AG04450 (cell line): ENCODE measurements around the gene SERPINB6. TPM values are rescaled to one million over a fixed set of nuclear protein-coding genes. Genes with fewer than 3 reads are reported as not detected.
A peak's percentile ranks its signal among the peaks of the same experiment; 100 is the strongest.

Experiments used
- CTCF ChIA-PET: fragments of 300-600, 350-600 bp; formaldehyde crosslinking; extraction: SDS; loops from one replicate; lab custom pipeline; 2022; ENCODE audit warnings: antibody characterized with exemption, inconsistent platforms; lab: Charles Lee
- POLR2A ChIA-PET: fragments of 350-600 bp; formaldehyde crosslinking; extraction: SDS; loops from one replicate; lab custom pipeline; 2021; ENCODE audit warnings: antibody characterized with exemption, inconsistent platforms; lab: Yijun Ruan, JAX
- DNase-seq: peaks from one replicate; pipeline ENCODE4 v3.0.0-alpha.2; 2011; ENCODE audit warnings: low read depth, low spot score
- H3K27ac ChIP-seq: one replicate; pipeline ENCODE4 v1.5.1; 2012; ENCODE audit warnings: low read depth, low read length, control low read depth
- H3K27me3 ChIP-seq: one replicate; pipeline ENCODE4 v1.6.0; 2012; ENCODE audit warnings: low read length; ENCODE audit not compliant: control insufficient read depth, insufficient read depth
- H3K4me3 ChIP-seq: 2 replicates; pipeline ENCODE4 v1.5.1; 2011; ENCODE audit warnings: mild to moderate bottlenecking, low read depth, low read length, control low read depth
- H3K9me3 ChIP-seq: 2 replicates; pipeline ENCODE4 v1.5.1; 2012; ENCODE audit warnings: low read length; ENCODE audit not compliant: control insufficient read depth, insufficient read depth
- CTCF ChIP-seq: IDR thresholded peaks from 2 replicates; pipeline ENCODE4 v1.5.1; 2011; ENCODE audit warnings: low read depth, low read length, control low read depth, inconsistent platforms
- polyA plus RNA-seq: library from polyadenylated mRNA; depleted of rRNA; stranded (reverse); fragments of >200 nt; gene quantifications from 2 replicates; pipeline ENCODE4 v1.2.3, GENCODE V29; 2011

The SERPINB6 gene
- polyA plus RNA-seq, 1 experiment: 120 TPM

- ChIA-PET POLR2A (no interaction called here), CTCF (interaction anchor here (0.6 to 1.3 kb wide), 3 partner anchors 8 to 14 kb away, joined by 3 to 5 read pairs (median 4); no protein-coding TSS in a partner anchor)
- DNase-seq: no peak
- TF ChIP-seq CTCF: peak; percentile 21; the same call in 1 of the 2 replicates
- H3K27me3 ChIP-seq: peaks cover 3% of the 10 kb centered on the region
- H3K27ac ChIP-seq: no peak overlapping the region
- H3K9me3 ChIP-seq: peaks cover 14% of the 10 kb centered on the region
- no peak overlapping the region for H3K4me3 ChIP-seq
Observed at GRCh38 chr6:2938632-2939083, 32.7 kb downstream of the SERPINB6 start.

GRCh38 chr6:2938004-2938631 lies 33.2 kb downstream of the SERPINB6 start:
- POLR2A ChIA-PET: no interaction called here
- H3K4me3 ChIP-seq: no peak overlapping the region
- H3K27ac ChIP-seq: no peak overlapping the region
- CTCF ChIA-PET: interaction anchor here (0.6 to 1.3 kb wide), 3 partner anchors 9 to 15 kb away, joined by 3 to 5 read pairs (median 4); no protein-coding TSS in a partner anchor
- DNase-seq: no peak
- TF ChIP-seq CTCF: no peak
- H3K27me3 ChIP-seq: peaks cover 3% of the 10 kb centered on the region
- H3K9me3 ChIP-seq: peaks cover 14% of the 10 kb centered on the region

- H3K4me3 ChIP-seq: no peak overlapping the region
- H3K9me3 ChIP-seq: peaks cover 14% of the 10 kb centered on the region
- TF ChIP-seq CTCF: no peak
- DNase-seq: no peak
- no peak overlapping the region for H3K27ac ChIP-seq
- H3K27me3 ChIP-seq: peaks cover 3% of the 10 kb centered on the region
- POLR2A ChIA-PET: no interaction called here
- CTCF ChIA-PET: interaction anchor here (1.3 to 2.1 kb wide), 2 partner anchors 15 kb away, joined by 3 to 34 read pairs; no protein-coding TSS in a partner anchor
Observed at GRCh38 chr6:2937627-2938003, 33.8 kb downstream of the SERPINB6 start.

- no peak overlapping the region for H3K27ac ChIP-seq
- no peak for TF ChIP-seq CTCF
- H3K9me3 ChIP-seq: peaks cover 14% of the 10 kb centered on the region
- H3K27me3 ChIP-seq: peaks cover 7% of the 10 kb centered on the region
- ChIA-PET CTCF (interaction anchor here (1.0 to 6.1 kb wide), 7 partner anchors 16 to 198 kb away, joined by 3 to 99 read pairs (median 34); no protein-coding TSS in a partner anchor), POLR2A (no interaction called here)
- H3K4me3 ChIP-seq: no peak overlapping the region
- DNase-seq: no peak
Observed at GRCh38 chr6:2935566-2936291, 35.6 kb downstream of the SERPINB6 start.
